ENCODE data around the gene BCAR3. TPM values are rescaled to one million over a fixed set of nuclear protein-coding genes. Genes with fewer than 3 reads are reported as not detected.

The BCAR3 gene
- total RNA-seq, 1 experiment from 2014 or later = 33.9 TPM

- Histone ChIP-seq H3K36me3 (ENCODE audit: control insufficient read depth, insufficient read depth, low read length) (no peaks in the 10 kb centered on the region; the same call in 1 of the 2 replicates), H3K4me1 (ENCODE audit: control insufficient read depth, insufficient read depth, low read length) (peaks cover 29% of the 10 kb centered on the region)
Observed at GRCh38 chr1:93659822-93660503, 21.7 kb downstream of the BCAR3 start.

GRCh38 chr1:93658188-93658587 is 23.4 kb downstream of the BCAR3 start:
- no peaks in the 10 kb centered on the region for H3K9me3 ChIP-seq (ENCODE audit: control insufficient read depth, insufficient read depth, low read depth, low read length)
- no TSS peak for BruUV-seq (replicated peaks)
- no peak for TF ChIP-seq SIN3A (IDR thresholded peaks at IDR 0.05; ENCODE audit: borderline replicate concordance, insufficient read depth, low read depth, low read length)
- no peak for TF ChIP-seq REST (IDR thresholded peaks at IDR 0.05; ENCODE audit: insufficient read depth in 1 of 2, low read depth in 2 of 2, low read length in 1 of 2)
- TF ChIP-seq TCF7L2 (IDR thresholded peaks at IDR 0.05; ENCODE audit: low read depth, low read length) = no peak
- TF ChIP-seq CTCF (IDR thresholded peaks at IDR 0.05) = no peak
- no peak for TF ChIP-seq POLR2AphosphoS5 (IDR thresholded peaks at IDR 0.05; ENCODE audit: low read depth, low read length)
- POLR2A ChIA-PET = no interaction called here
- H3K27ac ChIP-seq (ENCODE audit: low read length) = no peak overlapping the region
- in situ Hi-C loops (cut with HindIII; ENCODE audit: low pct_unique_long_range_greater_than_20kb, low sequenced_read_pairs) (no loop called here), intact Hi-C loops (cut with micrococcal nuclease; ENCODE audit: unreplicated experiment) (no loop called here)
- H3K27me3 ChIP-seq (ENCODE audit: control insufficient read depth, insufficient read depth, low read length) = no peaks in the 10 kb centered on the region
- peaks cover 13% of the 10 kb centered on the region for H3K4me1 ChIP-seq (ENCODE audit: control insufficient read depth, insufficient read depth, low read length)
- H3K36me3 ChIP-seq (ENCODE audit: control insufficient read depth, insufficient read depth, low read length) = no peaks in the 10 kb centered on the region; the same call in 1 of the 2 replicates
- no peak for DNase-seq (ENCODE audit: low read depth, low spot score)
- CTCF ChIA-PET = no interaction called here
- H3K4me3 ChIP-seq (ENCODE audit: low read depth in 2 of 2, low read length in 2 of 2) = no peak overlapping the region
- no peak for ATAC-seq

More at GRCh38 chr1:93659822-93660503, 21.7 kb downstream of the BCAR3 start:
- intact Hi-C loops (cut with micrococcal nuclease; ENCODE audit: unreplicated experiment) = no loop called here
- no peaks in the 10 kb centered on the region for H3K9me3 ChIP-seq (ENCODE audit: control insufficient read depth, insufficient read depth, low read depth, low read length)
- no peak overlapping the region for H3K4me3 ChIP-seq (ENCODE audit: low read depth in 2 of 2, low read length in 2 of 2)
- ChIA-PET POLR2A (no interaction called here), CTCF (no interaction called here)
- BruUV-seq (replicated peaks) = no TSS peak
- in situ Hi-C loops (cut with HindIII; ENCODE audit: low pct_unique_long_range_greater_than_20kb, low sequenced_read_pairs) = no loop called here
- ATAC-seq (no peak), DNase-seq (ENCODE audit: low read depth, low spot score) (no peak)
- no peaks in the 10 kb centered on the region for H3K27me3 ChIP-seq (ENCODE audit: control insufficient read depth, insufficient read depth, low read length)
- H3K27ac ChIP-seq (ENCODE audit: low read length) = peak overlapping the region; percentile 17; the same call in 1 of the 2 replicates
- TF ChIP-seq REST (IDR thresholded peaks at IDR 0.05; ENCODE audit: insufficient read depth in 1 of 2, low read depth in 2 of 2, low read length in 1 of 2) (no peak), CTCF (IDR thresholded peaks at IDR 0.05) (no peak), TCF7L2 (IDR thresholded peaks at IDR 0.05; ENCODE audit: low read depth, low read length) (no peak), POLR2AphosphoS5 (IDR thresholded peaks at IDR 0.05; ENCODE audit: low read depth, low read length) (no peak), SIN3A (IDR thresholded peaks at IDR 0.05; ENCODE audit: borderline replicate concordance, insufficient read depth, low read depth, low read length) (no peak)

Data from Panc1 (cell line).